Mesendoderm (in vitro differentiated cells): ENCODE data around the gene PAFAH2.

Source experiments
- DNase-seq: peaks from one replicate; pipeline ENCODE4 v3.0.0; 2013
- H2AK5ac ChIP-seq: 2 replicates; pipeline ENCODE4 v1.6.1; 2013; ENCODE audit warnings: low read length, inconsistent platforms
- H2BK120ac ChIP-seq: 2 replicates; pipeline ENCODE4 v1.6.1; 2013; ENCODE audit warnings: low read depth, mild to moderate bottlenecking, low read length, moderate library complexity, mixed read lengths
- H2BK15ac ChIP-seq: replicated peaks from 2 replicates; pipeline ENCODE4 v1.6.1; 2013; ENCODE audit warnings: low read depth, mild to moderate bottlenecking, moderate library complexity
- H2BK5ac ChIP-seq: 2 replicates; pipeline ENCODE4 v1.6.1; 2013; ENCODE audit warnings: low read length, inconsistent platforms
- H3K18ac ChIP-seq: 2 replicates; pipeline ENCODE4 v1.6.1; 2013; ENCODE audit warnings: mild to moderate bottlenecking, low read length, mixed read lengths
- H3K23ac ChIP-seq: one replicate; pipeline ENCODE4 v1.6.1; 2013; ENCODE audit warnings: low read length
- H3K27ac ChIP-seq: 2 replicates; pipeline ENCODE4 v1.5.1; 2013; ENCODE audit warnings: low read depth, mild to moderate bottlenecking, inconsistent platforms, low read length, moderate library complexity
- H3K27me3 ChIP-seq: 2 replicates; pipeline ENCODE4 v1.6.1; 2013; ENCODE audit warnings: low read length, control low read depth, mild to moderate bottlenecking, inconsistent platforms; ENCODE audit not compliant: insufficient read depth, poor library complexity
- H3K36me3 ChIP-seq: 2 replicates; pipeline ENCODE4 v1.6.1; 2013; ENCODE audit warnings: low read length, inconsistent platforms; ENCODE audit not compliant: control insufficient read depth, insufficient read depth
- H3K4ac ChIP-seq: one replicate; pipeline ENCODE4 v1.6.1; 2013; ENCODE audit warnings: low read depth, mild to moderate bottlenecking, low read length, moderate library complexity
- H3K4me1 ChIP-seq: 2 replicates; pipeline ENCODE4 v1.6.1; 2013; ENCODE audit warnings: low read depth, low read length, inconsistent platforms; ENCODE audit not compliant: control insufficient read depth
- H3K4me2 ChIP-seq: 2 replicates; pipeline ENCODE4 v1.6.1; 2013; ENCODE audit warnings: low read length
- H3K4me3 ChIP-seq: 2 replicates; pipeline ENCODE4 v1.5.1; 2013; ENCODE audit warnings: mild to moderate bottlenecking, low read length
- H3K56ac ChIP-seq: one replicate; pipeline ENCODE4 v1.6.1; 2013; ENCODE audit warnings: low read length
- H3K79me1 ChIP-seq: 2 replicates; pipeline ENCODE4 v1.6.1; 2013; ENCODE audit warnings: low read length, inconsistent platforms
- H3K79me2 ChIP-seq: 2 replicates; pipeline ENCODE4 v1.6.1; 2013; ENCODE audit warnings: mild to moderate bottlenecking, low read length; ENCODE audit not compliant: control insufficient read depth, insufficient read depth
- H3K9ac ChIP-seq: 2 replicates; pipeline ENCODE4 v1.6.1; 2013; ENCODE audit warnings: low read length, inconsistent platforms
- H4K5ac ChIP-seq: one replicate; pipeline ENCODE4 v1.6.1; 2013; ENCODE audit warnings: low read length
- H4K8ac ChIP-seq: one replicate; pipeline ENCODE4 v1.6.1; 2013; ENCODE audit warnings: low read depth, mild to moderate bottlenecking, control low read depth, low read length, moderate library complexity
- WGBS: extraction: QIAGEN DNeasy Blood & Tissue Kit; methylation state at CpG from one replicate; pipeline ENCODE4 v1.1.7; 2013; ENCODE audit warnings: low lambda C conversion rate, missing lambda C conversion rate; ENCODE audit not compliant: insufficient coverage; ENCODE audit errors: extremely low coverage; 5-methylcytosine and 5-hydroxymethylcytosine counted together

PAFAH2 gene

DNA sequence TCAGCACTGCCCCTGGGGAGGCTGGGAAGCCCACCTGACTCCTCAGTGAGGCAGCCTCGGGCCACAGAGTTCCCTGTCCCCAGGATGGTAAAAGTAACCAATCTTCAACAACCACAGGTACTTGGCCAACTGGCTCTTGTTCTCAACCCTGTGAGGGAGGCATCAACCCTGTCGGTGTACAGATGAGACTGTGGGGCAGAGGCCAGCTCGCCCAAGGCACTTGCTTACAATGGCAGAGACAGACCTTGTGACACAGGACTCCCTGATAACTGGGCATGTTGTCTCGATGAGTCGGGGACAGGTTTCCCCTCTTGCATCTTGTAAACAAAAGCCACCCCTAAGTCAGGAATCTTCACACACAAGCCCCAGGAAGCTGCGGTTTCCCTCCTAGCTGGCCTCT is 40.0 kb upstream of the PAFAH2 start:
- no peaks in the 10 kb centered on the region for H3K79me1 ChIP-seq
- no peak overlapping the region for H2BK5ac ChIP-seq
- H3K56ac ChIP-seq, result peak overlapping the region; percentile 11
- H4K8ac ChIP-seq, result no peak overlapping the region
- H3K4me1 ChIP-seq, result no peaks in the 10 kb centered on the region
- no peaks in the 10 kb centered on the region for H3K36me3 ChIP-seq
- no peak overlapping the region for H2BK120ac ChIP-seq
- H3K27ac ChIP-seq, result no peak overlapping the region
- DNase-seq, result no peak
- WGBS, result no CpG with 5 or more reads among the region's 6 CpGs
- no peak overlapping the region for H2BK15ac ChIP-seq
- H2AK5ac ChIP-seq, result no peak overlapping the region
- no peak overlapping the region for H3K4me2 ChIP-seq
- no peaks in the 10 kb centered on the region for H3K79me2 ChIP-seq
- no peak overlapping the region for H3K9ac ChIP-seq
- no peak overlapping the region for H4K5ac ChIP-seq
- no peak overlapping the region for H3K23ac ChIP-seq
- H3K4me3 ChIP-seq, result no peak overlapping the region
- no peak overlapping the region for H3K18ac ChIP-seq
- H3K4ac ChIP-seq, result no peak overlapping the region
- H3K27me3 ChIP-seq, result no peaks in the 10 kb centered on the region

GRCh38 chr1:26036756-26037281 is 39.0 kb upstream of the PAFAH2 start:
- no peak overlapping the region for H3K18ac ChIP-seq
- H3K4me2 ChIP-seq, result no peak overlapping the region
- no peak overlapping the region for H3K56ac ChIP-seq
- H2BK120ac ChIP-seq, result no peak overlapping the region
- no peak overlapping the region for H3K27ac ChIP-seq
- H3K4me3 ChIP-seq, result no peak overlapping the region
- no peaks in the 10 kb centered on the region for H3K79me1 ChIP-seq
- H3K79me2 ChIP-seq, result no peaks in the 10 kb centered on the region
- H4K8ac ChIP-seq, result no peak overlapping the region
- H3K27me3 ChIP-seq, result no peaks in the 10 kb centered on the region
- H3K23ac ChIP-seq, result no peak overlapping the region
- no peak overlapping the region for H2BK15ac ChIP-seq
- H2BK5ac ChIP-seq, result no peak overlapping the region
- no peak overlapping the region for H3K9ac ChIP-seq
- H3K4me1 ChIP-seq, result no peaks in the 10 kb centered on the region
- no CpG with 5 or more reads among the region's 11 CpGs for WGBS
- no peaks in the 10 kb centered on the region for H3K36me3 ChIP-seq
- no peak overlapping the region for H3K4ac ChIP-seq
- no peak overlapping the region for H4K5ac ChIP-seq
- no peak overlapping the region for H2AK5ac ChIP-seq
- no peak for DNase-seq

DNA sequence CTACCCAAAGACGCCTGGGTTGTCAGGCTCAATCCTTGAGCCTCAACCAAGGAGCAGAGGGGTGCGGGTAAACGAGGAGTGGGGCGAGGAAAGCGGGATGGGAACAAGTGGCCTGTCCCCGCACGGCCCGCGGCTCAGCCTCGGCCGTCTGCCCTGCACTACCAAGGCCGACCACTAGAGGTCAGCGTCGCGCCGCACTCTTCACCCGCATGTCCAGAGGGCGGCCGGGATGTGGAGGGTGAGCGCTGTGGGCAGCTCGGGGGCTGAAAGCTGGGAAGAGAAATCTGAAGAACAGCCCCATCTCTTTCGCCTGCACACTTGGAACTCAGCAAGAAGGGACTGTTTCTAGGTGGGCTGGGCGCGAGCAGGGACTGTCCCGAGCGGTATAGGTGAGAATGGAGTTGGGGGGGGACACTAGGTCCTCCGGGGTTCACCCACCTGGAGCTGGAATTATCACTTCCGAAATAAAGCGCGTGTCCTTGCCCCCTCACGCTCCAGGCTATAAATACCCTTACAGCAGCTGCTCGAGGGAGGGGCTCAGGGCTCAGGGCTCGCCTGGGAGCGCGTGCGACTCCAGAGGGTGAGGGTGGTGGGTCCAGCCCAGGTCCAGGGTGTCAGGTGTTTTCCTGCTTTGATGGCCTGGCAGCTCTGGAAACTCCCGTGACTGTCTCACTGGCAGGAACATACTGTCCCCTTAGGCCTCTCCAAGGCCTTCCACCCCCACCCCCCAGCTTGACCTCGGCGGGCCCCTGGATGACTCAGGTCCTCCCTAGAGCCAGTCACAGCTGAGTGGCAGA is 38.3 kb upstream of the PAFAH2 start:
- Histone ChIP-seq H3K27ac (no peak overlapping the region), H3K4me2 (peak overlapping the region; percentile 100)
- WGBS, result no CpG with 5 or more reads among the region's 39 CpGs

DNA sequence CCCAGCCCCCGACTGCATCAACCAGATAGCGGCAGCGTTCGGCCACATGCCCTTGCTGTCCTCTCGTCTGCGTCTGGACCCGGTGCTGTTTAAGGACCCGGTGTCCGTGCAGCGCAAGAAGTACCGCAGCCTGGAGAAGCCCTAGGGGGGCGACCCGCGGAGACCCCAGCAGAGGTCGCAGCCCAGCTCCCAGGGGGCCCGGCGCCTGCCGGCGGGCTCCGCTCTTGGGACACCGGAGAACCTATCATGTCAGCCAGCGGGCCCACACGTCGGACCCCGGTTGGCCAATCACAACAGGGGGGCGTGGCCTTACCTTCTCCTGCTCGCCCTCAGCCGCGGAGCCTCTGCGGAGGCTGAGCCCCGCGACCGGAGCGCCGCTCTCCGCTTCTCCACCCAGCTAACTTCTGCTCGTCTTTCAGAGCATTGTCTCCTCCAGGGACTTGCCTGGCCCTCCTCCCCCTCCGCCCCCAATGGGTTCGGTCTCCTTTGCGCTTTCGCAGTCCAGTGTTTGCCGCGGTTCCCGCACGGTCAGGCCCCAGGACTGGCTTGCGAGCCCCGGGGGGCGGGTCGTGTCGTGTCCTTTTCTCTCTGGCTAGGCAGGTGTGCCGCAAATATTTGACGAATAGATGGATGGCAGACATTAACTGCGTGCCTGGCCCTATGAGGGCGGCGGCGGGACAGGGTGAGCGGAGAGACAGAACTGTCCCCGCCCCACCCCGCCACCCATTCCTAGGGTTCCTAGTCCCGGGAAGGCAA is 37.5 kb upstream of the PAFAH2 start:
- peak; percentile 96 for DNase-seq
- Histone ChIP-seq H3K4me2 (peak overlapping the region; percentile 100), H2BK120ac (no peak overlapping the region), H3K27me3 (no peaks in the 10 kb centered on the region), H4K8ac (no peak overlapping the region), H3K23ac (peak overlapping the region; percentile 57), H4K5ac (no peak overlapping the region), H3K18ac (peak overlapping the region; percentile 22), H2AK5ac (no peak overlapping the region), H2BK15ac (no peak overlapping the region), H3K56ac (peak overlapping the region; percentile 93), H3K79me1 (no peaks in the 10 kb centered on the region), H3K4me3 (peak overlapping the region; percentile 60), H3K79me2 (no peaks in the 10 kb centered on the region), H2BK5ac (peak overlapping the region; percentile 47), H3K9ac (peak overlapping the region; percentile 90), H3K27ac (peak overlapping the region; percentile 15), H3K4ac (no peak overlapping the region), H3K4me1 (no peaks in the 10 kb centered on the region), H3K36me3 (no peaks in the 10 kb centered on the region)
- no CpG with 5 or more reads among the region's 60 CpGs for WGBS

More for the DNA sequence above, 38.3 kb upstream of the PAFAH2 start:
- Histone ChIP-seq H3K4me1 (no peaks in the 10 kb centered on the region), H4K5ac (no peak overlapping the region), H3K36me3 (no peaks in the 10 kb centered on the region), H3K4me3 (peak overlapping the region; percentile 60), H2BK120ac (no peak overlapping the region), H2BK15ac (no peak overlapping the region), H3K4ac (no peak overlapping the region), H3K27me3 (no peaks in the 10 kb centered on the region), H3K79me2 (no peaks in the 10 kb centered on the region), H3K9ac (peak overlapping the region; percentile 90), H3K56ac (peak overlapping the region; percentile 89), H2BK5ac (no peak overlapping the region), H3K18ac (no peak overlapping the region), H4K8ac (no peak overlapping the region), H3K79me1 (no peaks in the 10 kb centered on the region), H2AK5ac (no peak overlapping the region), H3K23ac (peak overlapping the region; percentile 57)
- DNase-seq, result peak; percentile 76

GRCh38 chr1:26034504-26035202 is 36.8 kb upstream of the PAFAH2 start:
- no peak overlapping the region for H3K23ac ChIP-seq

More at GRCh38 chr1:26034504-26035202, 36.8 kb upstream of the PAFAH2 start:
- Histone ChIP-seq H2BK15ac (no peak overlapping the region), H3K4me1 (no peaks in the 10 kb centered on the region), H4K5ac (no peak overlapping the region), H3K4me2 (peak overlapping the region; percentile 88), H2BK120ac (no peak overlapping the region), H3K18ac (peak overlapping the region; percentile 22), H3K27ac (no peak overlapping the region), H3K9ac (peak overlapping the region; percentile 75), H3K79me2 (no peaks in the 10 kb centered on the region), H3K56ac (peak overlapping the region; percentile 93), H3K4me3 (peak overlapping the region; percentile 45), H2BK5ac (no peak overlapping the region), H3K36me3 (no peaks in the 10 kb centered on the region), H2AK5ac (no peak overlapping the region), H3K4ac (peak overlapping the region; percentile 9), H4K8ac (no peak overlapping the region), H3K27me3 (no peaks in the 10 kb centered on the region), H3K79me1 (no peaks in the 10 kb centered on the region)
- no CpG with 5 or more reads among the region's 15 CpGs for WGBS
- no peak for DNase-seq
